HUDEP-2 (cell line): Measurements from ENCODE around the gene GRK4.
"Not testable (repeated sequence)": the region's sequence is repeated elsewhere in the genome, so short reads cannot be mapped to it uniquely, and the experiment has no call there.

ENCODE experiments used
- DNase-seq, 76 experiments: peaks; one replicate each; lab custom pipeline; 2025; ENCODE audit not compliant: unreplicated experiment in 76 of 76; lab: John Stamatoyannopoulos, UW

Gene GRK4

DNA sequence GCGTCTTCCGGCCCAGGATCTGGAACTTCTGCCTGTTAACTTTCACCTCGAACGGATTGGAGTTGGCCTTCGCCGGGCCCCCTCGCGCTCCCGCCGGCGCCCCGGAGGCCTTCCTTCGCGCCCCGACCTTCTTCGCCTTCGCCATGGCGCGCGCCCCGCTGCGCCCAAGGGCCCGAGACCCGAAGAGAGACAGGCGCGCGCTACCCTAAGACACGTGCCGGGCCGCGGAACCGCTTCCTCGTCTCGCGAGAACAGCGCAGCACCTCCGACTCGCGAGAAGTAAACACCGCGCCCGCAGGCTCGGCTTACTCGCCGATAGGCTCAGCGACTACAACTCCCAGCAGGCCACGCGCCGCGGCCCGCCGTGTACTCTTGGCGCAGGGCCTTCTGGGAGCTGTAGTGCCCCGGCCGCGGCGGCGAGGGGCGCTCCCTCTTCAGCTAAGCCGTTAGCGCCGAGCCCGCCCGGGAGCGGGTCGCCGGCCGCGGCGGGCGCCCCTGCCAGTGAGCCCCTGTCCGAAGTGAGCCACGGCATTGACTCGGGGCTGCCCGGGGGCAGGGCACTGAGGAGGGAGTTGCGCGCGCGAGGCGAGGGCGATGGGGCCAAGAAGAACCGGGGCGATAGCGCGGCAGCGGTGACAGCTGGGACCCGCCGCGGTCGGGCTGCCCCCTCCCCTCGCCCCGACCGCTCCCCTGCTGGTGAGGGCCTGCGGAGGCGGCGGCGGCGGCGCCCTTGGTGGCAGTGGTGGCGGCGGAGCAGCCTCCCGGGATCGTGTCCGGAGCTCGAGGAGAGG is at the start of gene GRK4, which contains the start of gene NOP14:
GRK4 (plus strand) TSS at position 397 of the 791 bp plus-strand sequence. CDS start 500 bp downstream, outside the sequence.
NOP14 (minus strand) TSS at position 232 of the 791 bp plus-strand sequence; CDS start at position 145, 87 bp downstream.
- DNase-seq: peak in 75 of 76 experiments; percentile 45 to 97 (median 93)

DNA sequence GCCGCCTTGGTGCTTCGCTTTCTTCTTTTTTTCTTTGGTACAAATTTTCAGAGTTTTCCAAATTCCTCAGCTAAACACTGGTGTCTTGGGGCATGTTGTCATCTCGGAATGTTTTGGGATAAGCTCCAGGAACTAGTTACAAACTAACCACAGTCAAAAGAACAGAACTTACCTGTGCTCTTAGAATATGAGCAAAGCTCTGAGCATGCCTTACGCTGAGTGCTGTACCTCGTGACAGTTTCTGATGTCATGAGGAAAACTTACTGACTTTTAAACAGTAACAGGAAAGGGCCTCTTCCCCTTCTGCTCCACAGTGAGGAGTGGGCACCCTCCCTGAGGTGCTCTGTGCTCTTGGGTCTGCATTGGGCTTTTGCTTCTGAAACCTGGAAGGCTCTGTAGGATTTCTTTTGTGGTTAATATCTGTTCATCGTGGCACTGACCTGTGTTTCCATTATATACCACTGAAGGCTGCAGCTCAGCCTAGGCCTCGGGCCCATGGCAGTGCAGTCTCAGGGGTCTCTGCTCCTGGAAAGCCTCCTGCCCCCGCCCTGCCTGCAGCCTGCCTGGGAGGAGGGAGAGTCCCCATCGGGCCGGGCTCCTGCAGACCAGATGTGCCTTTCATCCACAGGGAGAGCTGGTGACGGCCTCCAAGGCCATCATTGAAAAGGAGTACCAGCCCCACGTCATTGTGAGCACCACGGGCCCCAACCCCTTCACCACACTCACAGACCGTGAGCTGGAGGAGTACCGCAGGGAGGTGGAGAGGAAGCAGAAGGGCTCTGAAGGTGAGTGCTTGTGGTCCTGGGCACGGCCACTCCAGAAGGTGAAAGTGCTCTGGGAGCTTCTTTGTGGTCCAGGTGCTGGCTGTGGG is 48.9 kb upstream of the GRK4 start:
- DNase-seq: no peak

DNA sequence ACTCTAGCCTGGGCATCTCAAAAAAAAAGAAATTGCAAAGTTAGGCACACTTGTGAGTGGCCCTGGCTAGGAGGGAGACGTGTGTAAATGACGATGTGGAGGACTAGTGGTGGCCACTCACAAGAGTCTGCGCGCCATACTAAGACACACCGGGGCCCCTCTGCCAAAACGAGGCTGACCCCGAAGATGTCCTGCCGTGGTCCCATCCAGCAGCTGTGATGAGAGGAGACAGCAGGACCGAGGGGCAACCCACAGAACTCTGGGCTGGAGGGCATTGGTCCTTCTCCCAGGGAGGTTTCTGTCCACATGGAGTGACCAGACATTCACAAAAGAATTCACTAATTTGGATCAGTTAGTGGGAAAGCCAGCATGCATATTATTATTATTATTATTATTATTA is 47.6 kb upstream of the GRK4 start:
- no peak for DNase-seq

DNA sequence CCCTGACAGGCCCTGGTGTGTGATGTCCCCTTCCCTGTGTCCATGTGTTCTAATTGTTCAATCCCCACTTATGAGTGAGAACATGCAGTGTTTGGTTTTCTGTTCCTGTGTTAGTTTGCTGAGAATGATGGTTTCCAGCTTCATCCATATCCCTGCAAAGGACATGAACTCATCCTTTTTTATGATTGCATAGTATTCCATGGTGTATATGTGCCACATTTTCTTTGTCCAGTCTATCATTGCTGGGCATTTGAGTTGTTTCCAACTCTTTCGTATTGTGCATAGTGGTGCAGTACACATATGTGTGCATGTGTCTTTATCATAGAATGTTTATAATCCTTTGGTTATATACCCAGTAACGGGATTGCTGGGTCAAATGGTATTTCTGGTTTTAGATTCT is 46.7 kb upstream of the GRK4 start:
- not testable (repeated sequence) for DNase-seq

DNA sequence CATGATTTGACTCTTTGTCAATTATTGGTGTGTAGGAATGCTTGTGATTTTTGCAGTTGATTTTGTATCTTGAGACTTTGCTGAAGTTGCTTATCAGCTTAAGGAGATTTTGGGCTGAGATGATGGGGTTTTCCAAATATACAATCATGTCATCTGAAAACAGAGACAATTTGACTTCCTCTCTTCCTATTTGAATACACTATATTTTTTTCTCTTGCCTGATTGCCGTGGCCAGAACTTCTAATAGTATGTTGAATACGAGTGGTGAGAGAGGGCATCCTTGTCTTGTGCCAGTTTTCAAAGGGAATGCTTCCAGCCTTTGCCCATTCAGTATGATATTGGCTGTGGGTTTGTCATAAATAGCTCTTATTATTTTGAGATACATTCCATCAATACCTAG is 45.1 kb upstream of the GRK4 start:
- DNase-seq: not testable (repeated sequence)

DNA sequence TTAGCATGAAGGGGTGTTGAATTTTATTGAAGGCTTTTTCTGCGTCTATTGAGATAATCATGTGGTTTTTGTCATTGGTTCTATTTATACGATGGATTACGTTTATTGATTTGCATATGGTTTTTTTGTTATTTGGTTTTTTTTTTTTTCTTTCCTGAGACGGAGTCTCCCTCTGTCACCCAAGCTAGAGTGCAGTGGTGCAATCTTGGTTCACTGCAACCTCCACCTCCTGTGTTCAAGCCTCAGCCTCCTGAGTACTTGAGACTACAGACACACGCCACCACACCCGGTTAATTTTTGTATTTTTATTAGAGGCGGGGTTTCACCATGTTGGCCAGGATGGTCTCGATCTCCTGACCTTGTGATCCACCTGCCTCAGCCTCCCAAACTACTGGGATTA is 44.7 kb upstream of the GRK4 start:
- not testable (repeated sequence) for DNase-seq

DNA sequence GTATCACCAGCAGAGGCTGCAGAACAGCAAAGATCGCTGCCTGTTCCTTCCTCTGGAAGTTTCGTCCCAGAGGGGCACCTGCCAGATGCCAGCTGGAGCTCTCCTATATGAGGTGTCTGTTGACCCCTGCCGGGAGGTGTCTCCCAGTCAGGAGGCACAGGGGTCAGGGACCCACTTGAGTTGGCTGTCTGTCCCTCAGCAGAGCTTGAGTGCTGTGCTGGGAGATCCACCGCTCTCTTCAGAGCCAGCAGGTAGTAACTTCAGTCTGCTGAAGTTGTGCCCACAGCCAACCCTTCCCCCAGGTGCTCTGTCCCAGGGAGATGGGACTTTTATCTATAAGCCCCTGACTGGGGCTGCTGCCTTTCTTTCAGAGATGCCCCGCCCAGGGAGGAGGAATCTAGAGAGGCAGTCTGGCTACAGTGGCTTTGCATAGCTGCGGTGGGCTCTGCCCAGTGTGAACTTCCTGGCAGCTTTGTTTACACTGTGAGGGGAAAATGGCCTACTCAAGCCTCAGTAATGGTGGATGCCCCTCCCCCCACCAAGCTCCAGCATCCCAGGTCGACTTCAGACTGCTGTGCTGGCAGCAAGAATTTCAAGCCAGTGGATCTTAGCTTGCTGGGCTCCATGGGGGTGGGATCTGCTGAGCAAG is 40.8 kb upstream of the GRK4 start:
- DNase-seq: peak in 45 of 76 experiments; percentile 6 to 55 (median 31)

DNA sequence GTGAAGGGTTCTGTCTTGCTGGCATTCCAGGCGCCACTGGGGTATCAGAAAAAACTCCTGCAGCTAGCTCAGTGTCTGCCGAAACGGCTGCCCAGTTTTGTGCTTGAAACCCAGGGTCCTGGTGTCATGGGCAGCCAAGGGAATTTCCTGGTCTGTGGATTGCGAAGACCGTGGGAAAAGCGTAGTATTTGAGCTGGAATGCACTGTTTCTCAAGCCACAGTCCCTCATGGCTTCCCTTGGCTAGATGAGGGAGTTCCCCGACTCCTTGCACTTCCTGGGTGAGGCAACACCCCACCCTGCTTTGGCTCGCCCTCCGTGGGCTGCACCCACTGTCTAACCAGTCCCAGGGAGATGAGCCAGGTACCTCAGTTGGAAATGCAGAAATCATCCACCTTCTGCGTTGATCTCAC is 40.2 kb upstream of the GRK4 start:
- DNase-seq: no peak

DNA sequence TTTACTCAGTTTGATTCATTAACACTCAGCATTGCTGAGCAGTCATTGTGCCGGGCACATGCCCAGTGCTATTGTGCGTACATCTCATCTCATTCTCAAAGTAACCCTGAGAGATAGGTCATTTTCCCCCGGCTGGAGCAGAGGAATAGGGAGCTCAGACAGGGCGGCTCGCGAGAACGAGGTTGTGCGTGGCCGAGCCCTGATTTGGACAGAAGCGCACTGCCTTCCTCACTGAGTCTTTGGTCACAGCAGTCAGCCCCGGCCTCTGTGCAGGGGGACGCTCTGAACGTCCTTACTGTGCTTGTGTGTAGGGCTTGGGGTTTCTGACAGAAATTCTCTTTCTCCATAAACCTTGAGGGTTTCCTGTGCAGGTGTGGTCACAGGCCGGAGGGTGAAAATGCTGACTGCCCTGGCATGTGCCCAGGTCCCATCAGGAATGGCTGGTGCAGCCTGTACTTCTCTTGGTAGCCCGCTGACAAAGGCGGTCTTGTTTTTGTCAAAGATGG is 39.6 kb upstream of the GRK4 start:
- no peak for DNase-seq

DNA sequence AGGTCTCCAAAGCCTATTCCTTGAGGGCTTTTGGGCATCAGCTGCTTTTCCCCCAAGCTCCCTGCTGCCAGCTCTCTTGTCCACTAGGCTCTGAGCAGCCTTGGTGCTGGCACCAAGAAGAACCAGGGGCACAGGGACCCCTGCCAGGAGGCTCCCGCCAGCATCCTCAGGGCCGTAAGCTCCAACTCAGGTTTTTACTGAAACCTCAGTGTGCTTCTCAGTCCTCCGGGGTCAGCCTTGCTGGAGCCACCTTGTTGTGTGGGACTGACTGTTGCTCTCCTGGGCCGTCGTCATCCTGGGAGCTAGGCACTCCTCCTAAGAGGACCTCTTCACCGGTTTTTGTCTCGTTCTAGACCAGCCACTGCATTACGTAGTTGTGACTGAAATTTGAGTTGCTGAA is 39.1 kb upstream of the GRK4 start:
- DNase-seq: no peak

DNA sequence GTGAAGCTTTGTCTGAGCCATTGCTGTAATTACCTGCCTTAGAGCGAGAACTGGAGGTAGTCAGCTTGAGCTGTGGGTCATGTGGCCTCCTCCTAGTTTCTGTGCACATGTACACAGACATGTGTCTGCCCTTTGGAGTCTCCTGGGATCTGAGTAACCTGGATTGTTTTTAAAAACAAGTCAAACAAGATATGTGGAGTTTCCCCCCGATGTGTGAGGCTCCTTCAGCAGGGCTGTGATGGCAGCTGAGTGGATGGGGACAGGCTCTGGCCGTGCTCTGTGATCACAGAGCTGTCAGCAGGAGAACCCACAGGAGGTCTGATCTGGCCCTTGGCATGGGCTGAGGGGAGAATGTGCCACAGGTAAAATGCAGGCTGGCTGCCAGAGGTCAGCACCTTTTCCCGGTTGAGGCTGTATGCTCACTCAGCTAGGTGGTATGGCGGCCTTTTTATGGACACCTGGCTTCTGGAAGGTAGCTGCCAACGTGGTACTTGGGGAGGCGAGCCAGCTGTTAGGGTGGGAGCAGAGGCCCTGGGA is 38.5 kb upstream of the GRK4 start:
- DNase-seq: no peak

DNA sequence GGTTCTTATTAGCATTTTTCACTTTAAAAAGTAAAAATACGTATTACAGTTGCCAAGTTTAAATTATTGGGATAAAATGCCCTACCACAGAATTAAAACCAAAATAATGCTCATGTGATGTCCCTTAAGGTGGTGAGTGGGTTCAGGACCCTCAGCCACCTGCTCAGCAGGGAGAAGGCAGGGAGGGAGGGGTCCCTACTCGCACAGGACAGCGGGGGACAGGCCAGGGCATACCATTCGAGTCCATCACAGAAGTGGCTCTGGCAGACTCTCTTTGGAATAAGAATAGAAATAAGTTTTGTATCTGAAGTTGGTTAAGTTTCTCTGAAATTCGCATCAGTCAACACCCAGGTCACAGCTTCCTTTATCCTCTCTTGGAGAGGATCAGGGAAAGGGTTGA is 37.9 kb upstream of the GRK4 start:
- DNase-seq: no peak

DNA sequence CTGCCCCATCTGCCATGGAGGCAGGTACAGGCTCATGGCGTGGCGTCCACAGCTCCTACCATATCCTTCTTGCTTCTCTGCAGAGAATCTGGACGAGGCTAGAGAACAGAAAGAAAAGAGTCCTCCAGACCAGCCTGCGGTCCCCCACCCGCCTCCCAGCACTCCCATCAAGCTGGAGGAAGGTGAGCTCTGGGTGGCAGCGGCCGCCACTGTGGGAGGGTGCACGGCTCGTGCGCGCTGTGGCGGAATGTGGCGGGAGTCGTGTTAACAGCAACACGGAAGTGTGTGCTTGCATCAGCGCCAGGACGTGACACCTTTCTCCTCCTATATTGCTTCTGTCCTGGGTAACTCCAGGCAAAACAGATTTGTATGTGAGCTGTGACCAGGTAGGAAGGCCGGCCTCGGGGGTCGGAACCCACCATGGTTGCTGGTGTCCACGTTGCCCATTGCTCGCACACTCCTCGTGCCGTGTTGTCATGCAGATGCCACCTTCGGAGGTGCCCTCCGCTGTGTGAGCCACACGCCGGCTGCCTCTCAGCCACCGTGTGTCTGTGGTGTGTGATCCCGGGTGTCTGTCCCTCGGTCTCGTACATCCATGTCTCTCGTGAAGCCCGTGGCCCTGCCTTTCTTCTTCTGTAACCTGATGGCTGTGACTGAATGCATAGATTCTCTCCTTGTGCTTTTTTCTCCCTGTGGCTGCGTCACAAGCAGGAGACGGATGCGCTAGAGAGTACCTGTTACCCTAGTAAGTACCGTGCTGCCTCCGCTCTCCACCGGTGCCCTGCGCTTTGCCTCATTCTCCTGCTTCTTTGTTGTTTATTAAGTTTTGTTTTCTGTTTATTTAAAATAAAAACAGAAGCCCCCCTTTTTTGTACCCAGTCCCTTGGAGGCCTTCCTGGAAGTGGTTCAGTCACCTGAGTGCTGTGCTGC is 37.2 kb upstream of the GRK4 start:
- no peak for DNase-seq

DNA sequence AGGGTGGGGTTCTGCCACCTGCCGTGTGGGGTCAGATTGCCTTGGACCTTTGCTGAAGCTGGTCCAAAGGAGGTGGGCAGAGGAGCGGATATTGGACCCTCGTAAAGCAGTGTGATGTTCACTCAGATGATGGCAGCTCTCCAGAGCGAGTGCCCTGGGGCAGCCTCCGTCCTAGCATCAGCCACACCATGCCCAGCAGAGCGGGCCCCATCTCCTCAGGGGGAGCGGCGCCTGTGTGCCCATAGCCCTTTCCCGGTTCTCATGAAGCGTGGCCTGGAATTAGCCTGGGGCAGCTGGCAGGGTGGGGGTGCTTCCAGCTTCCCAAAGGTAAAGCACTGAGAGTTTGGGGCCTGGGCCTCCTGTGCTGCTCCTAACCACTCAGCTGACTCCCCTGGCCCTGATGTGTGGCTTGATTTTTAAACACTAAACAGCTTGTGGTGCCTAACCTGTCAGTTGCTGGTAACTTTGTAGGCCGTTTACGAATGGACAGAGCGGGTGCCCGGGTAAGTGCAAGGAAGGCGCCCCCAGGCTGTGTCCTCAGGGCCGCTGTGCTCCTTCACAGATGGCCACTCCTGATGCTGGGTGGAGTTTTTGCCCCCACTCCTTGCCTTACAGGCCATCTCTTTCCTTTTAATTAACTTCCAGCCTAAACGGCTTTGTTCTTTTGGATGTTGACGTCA is 36.2 kb upstream of the GRK4 start:
- no peak for DNase-seq

DNA sequence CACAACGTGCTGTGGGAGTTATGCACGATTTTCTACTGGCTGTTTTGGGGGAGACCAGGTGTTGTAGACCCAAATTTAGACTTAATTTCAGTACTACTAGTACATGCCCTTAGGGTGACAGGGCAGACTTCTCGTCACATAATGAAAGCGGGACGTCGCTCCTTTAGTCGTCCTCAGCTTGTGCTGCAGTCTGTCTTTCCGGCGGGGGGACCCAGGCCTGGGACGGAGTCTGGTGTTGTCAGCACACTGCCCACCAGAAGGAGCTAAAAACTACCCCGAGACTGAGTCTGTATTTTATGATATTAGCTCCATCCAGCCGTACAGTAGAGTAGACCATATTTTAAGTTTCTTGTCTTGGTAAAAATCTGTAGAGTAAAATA is 35.7 kb upstream of the GRK4 start:
- no peak for DNase-seq

DNA sequence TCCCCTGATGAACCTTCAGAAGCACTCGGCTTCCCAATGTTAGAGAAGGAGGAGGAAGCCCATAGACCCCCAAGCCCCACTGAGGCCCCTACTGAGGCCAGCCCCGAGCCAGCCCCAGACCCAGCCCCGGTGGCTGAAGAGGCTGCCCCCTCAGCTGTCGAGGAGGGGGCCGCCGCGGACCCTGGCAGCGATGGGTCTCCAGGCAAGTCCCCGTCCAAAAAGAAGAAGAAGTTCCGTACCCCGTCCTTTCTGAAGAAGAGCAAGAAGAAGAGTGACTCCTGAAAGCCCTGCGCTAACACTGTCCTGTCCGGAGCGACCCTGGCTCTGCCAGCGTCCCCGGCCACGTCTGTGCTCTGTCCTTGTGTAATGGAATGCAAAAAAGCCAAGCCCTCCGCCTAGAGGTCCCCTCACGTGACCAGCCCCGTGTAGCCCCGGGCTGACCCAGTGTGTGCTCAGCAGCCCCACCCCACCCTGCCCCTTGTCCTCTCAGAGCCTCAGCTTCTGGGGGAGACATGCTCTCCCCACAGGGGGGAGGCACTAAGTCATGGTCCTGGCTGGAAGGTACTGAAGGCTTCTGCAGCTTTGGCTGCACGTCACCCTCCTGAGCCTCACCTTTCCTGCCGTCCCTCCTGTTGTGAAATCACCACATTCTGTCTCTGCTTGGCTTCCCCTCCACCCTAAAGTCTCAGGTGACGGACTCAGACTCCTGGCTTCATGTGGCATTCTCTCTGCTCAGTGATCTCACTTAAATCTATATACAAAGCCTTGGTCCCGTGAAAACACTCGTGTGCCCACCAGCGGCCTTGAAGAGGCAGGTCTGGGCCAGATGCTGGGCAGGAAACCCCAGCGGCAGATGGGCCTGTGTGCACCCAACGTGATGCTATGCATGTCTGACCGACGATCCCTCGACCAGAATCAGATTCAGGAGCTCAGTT is 34.9 kb upstream of the GRK4 start:
- no peak for DNase-seq

DNA sequence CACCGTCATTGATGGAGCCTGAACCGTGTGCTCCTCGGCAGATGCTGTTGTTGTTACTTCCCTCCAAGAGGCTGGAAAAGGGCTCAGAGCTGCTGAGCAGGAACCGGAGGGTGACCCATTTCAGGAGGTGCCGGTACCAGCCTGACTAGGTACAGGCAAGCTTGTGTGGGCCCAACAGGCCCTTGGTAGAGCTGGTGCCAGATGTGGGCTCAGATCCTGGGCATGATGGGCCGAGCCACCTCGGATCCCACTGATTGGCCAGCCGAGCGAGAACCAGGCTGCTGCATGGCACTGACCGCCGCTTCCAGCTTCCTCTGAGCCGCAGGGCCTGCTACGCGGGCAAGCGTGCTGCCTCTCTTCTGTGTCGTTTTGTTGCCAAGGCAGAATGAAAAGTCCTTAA is 33.9 kb upstream of the GRK4 start:
- no peak for DNase-seq

DNA sequence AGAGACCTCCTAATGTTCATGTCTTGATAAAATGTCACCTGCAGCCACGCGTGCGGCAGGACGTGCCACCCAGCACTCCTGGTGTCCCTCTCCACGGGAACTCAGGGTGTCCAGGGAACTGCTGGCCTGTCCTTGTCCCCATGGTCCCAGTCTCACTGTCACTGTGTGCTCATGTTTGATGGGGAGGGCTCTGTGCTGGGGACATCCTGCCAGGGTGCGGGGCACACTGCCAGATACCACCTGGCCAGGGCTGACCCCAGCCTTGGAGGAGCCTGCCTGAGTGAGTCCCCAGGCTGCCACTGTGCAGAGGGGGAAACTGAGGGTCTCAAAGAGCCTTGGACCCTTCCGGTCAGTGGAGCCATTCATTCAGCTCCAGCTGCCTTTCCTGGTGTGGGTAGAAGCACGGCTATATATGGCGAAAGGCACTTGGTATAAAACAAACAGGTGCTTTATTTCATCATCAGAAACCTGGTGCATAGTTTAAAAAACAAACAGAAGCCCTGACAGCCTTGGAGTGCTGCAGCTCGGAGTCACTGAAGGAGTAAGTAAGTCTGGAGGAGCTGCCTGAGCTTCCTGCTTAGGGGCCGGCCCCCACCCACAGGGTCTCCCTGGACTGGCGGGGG is 33.1 kb upstream of the GRK4 start:
- DNase-seq: no peak
